ENCODE measurements around the gene GLT1D1.

GLT1D1 gene

GRCh38 chr12:128903236-128903635 lies 50.0 kb downstream of the GLT1D1 start:
- intact Hi-C loops (cut with DNase I): no loop called here
- DNase-seq: no peak

GRCh38 chr12:128905003-128905544 lies 51.8 kb downstream of the GLT1D1 start:
- DNase-seq: peak in 1 of 42 donors; percentile 16
- intact Hi-C loops (cut with DNase I): no loop called here

GRCh38 chr12:128906485-128907137 lies 53.3 kb downstream of the GLT1D1 start:
- peak in 1 of 42 donors; percentile 4 for DNase-seq
- intact Hi-C loops (cut with DNase I): no loop called here

GRCh38 chr12:128908254-128908653 lies 55.0 kb downstream of the GLT1D1 start:
- no peak for DNase-seq
- intact Hi-C loops (cut with DNase I): no loop called here

GRCh38 chr12:128909653-128910052 lies 56.4 kb downstream of the GLT1D1 start:
- intact Hi-C loops (cut with DNase I): no loop called here
- no peak for DNase-seq

GRCh38 chr12:128910629-128911028 lies 57.4 kb downstream of the GLT1D1 start:
- intact Hi-C loops (cut with DNase I): no loop called here
- no peak for DNase-seq

GRCh38 chr12:128911861-128912260 lies 58.6 kb downstream of the GLT1D1 start:
- peak in 32 of 42 donors; percentile 10 to 78 (median 52) for DNase-seq
- intact Hi-C loops (cut with DNase I): no loop called here

- DNase-seq: peak in 4 of 42 donors; percentile 7 to 27 (median 18)
- intact Hi-C loops (cut with DNase I): no loop called here
Observed at GRCh38 chr12:128914908-128915563, 61.8 kb downstream of the GLT1D1 start.

GRCh38 chr12:128916425-128916824 lies 63.1 kb downstream of the GLT1D1 start:
- intact Hi-C loops (cut with DNase I): no loop called here

GRCh38 chr12:128918481-128919260 lies 65.4 kb downstream of the GLT1D1 start:
- intact Hi-C loops (cut with DNase I): no loop called here
- DNase-seq: no peak

More at GRCh38 chr12:128916425-128916824, 63.1 kb downstream of the GLT1D1 start:
- no peak for DNase-seq

GRCh38 chr12:128920468-128920867 lies 67.2 kb downstream of the GLT1D1 start:
- intact Hi-C loops (cut with DNase I): no loop called here
- peak in 19 of 42 donors; percentile 14 to 56 (median 30) for DNase-seq

- no peak for DNase-seq
- intact Hi-C loops (cut with DNase I): no loop called here
Observed at GRCh38 chr12:128928361-128928760, 75.1 kb downstream of the GLT1D1 start.

- no peak for DNase-seq
- intact Hi-C loops (cut with DNase I): no loop called here
Observed at GRCh38 chr12:128929057-128929456, 75.8 kb downstream of the GLT1D1 start.

- intact Hi-C loops (cut with DNase I): no loop called here
- peak in 9 of 42 donors; percentile 6 to 49 (median 23) for DNase-seq
Observed at GRCh38 chr12:128930606-128931005, 77.3 kb downstream of the GLT1D1 start.

GRCh38 chr12:128932521-128932920 lies 79.2 kb downstream of the GLT1D1 start:
- no peak for DNase-seq
- intact Hi-C loops (cut with DNase I): no loop called here

- no peak for DNase-seq
- intact Hi-C loops (cut with DNase I): no loop called here
Observed at GRCh38 chr12:128933039-128933438, 79.8 kb downstream of the GLT1D1 start.

GRCh38 chr12:128933926-128934325 lies 80.6 kb downstream of the GLT1D1 start:
- DNase-seq: no peak
- intact Hi-C loops (cut with DNase I): no loop called here

- no peak for DNase-seq
Observed at GRCh38 chr12:128938886-128939285, 85.6 kb downstream of the GLT1D1 start.

GRCh38 chr12:128940090-128940888 lies 87.0 kb downstream of the GLT1D1 start:
- no peak for DNase-seq
- intact Hi-C loops (cut with DNase I): no loop called here

More at GRCh38 chr12:128938886-128939285, 85.6 kb downstream of the GLT1D1 start:
- intact Hi-C loops (cut with DNase I): no loop called here

Measured in head of caudate nucleus (tissue), 42 donors.